Ramos (cell line): Measurements from ENCODE around the gene RAVER2.

Source experiments
- in situ Hi-C: fragments of 300-500 bp; cut with MboI; formaldehyde crosslinking; loops from one replicate; pipeline ENCODE4 v1.14.3; 2022; ENCODE audit warnings: low sequenced_read_pairs; ENCODE audit not compliant: unreplicated experiment

Gene RAVER2

GRCh38 chr1:64842224-64842623, 97.3 kb downstream of the RAVER2 start:
- in situ Hi-C loops = no loop called here

- in situ Hi-C loops = no loop called here
Measured at GRCh38 chr1:64843675-64844074, 98.8 kb downstream of the RAVER2 start.

GRCh38 chr1:64844175-64844574, 99.3 kb downstream of the RAVER2 start:
- in situ Hi-C loops = no loop called here

- in situ Hi-C loops = no loop called here
Measured at GRCh38 chr1:64844609-64845008, 99.7 kb downstream of the RAVER2 start.

GRCh38 chr1:64845831-64846425, 101.1 kb downstream of the RAVER2 start:
- in situ Hi-C loops = no loop called here

GRCh38 chr1:64846573-64847430, 101.9 kb downstream of the RAVER2 start:
- in situ Hi-C loops = no loop called here

- in situ Hi-C loops = no loop called here
Measured at GRCh38 chr1:64847666-64848065, 102.8 kb downstream of the RAVER2 start.

GRCh38 chr1:64848136-64848535, 103.3 kb downstream of the RAVER2 start:
- in situ Hi-C loops = no loop called here

- in situ Hi-C loops = no loop called here
Measured at GRCh38 chr1:64848803-64849202, 103.9 kb downstream of the RAVER2 start.

- in situ Hi-C loops = no loop called here
Measured at GRCh38 chr1:64849942-64850341, 105.1 kb downstream of the RAVER2 start.

GRCh38 chr1:64850846-64851245, 106.0 kb downstream of the RAVER2 start:
- in situ Hi-C loops = no loop called here

- in situ Hi-C loops = no loop called here
Measured at GRCh38 chr1:64851664-64852063, 106.8 kb downstream of the RAVER2 start.

- in situ Hi-C loops = no loop called here
Measured at GRCh38 chr1:64854674-64855073, 109.8 kb downstream of the RAVER2 start.

- in situ Hi-C loops = no loop called here
Measured at GRCh38 chr1:64855557-64855956, 110.7 kb downstream of the RAVER2 start.

GRCh38 chr1:64856553-64856952, 111.7 kb downstream of the RAVER2 start:
- in situ Hi-C loops = no loop called here

- in situ Hi-C loops = no loop called here
Measured at GRCh38 chr1:64857347-64857746, 112.5 kb downstream of the RAVER2 start.

GRCh38 chr1:64861611-64862010, 116.7 kb downstream of the RAVER2 start:
- in situ Hi-C loops = loop anchor here (10.0 kb wide), 1 partner anchor 173 kb away; no protein-coding TSS in a partner anchor

- in situ Hi-C loops = loop anchor here (10.0 kb wide), 1 partner anchor 171 kb away; no protein-coding TSS in a partner anchor
Measured at GRCh38 chr1:64864018-64864940, 119.4 kb downstream of the RAVER2 start.

- in situ Hi-C loops = loop anchor here (10.0 kb wide), 1 partner anchor 170 kb away; no protein-coding TSS in a partner anchor
Measured at GRCh38 chr1:64865105-64865757, 120.4 kb downstream of the RAVER2 start.

- in situ Hi-C loops = loop anchor here (10.0 kb wide), 1 partner anchor 168 kb away; no protein-coding TSS in a partner anchor
Measured at GRCh38 chr1:64866689-64867088, 121.8 kb downstream of the RAVER2 start.
